Measurements from ENCODE around the gene TMEM114.

DNA sequence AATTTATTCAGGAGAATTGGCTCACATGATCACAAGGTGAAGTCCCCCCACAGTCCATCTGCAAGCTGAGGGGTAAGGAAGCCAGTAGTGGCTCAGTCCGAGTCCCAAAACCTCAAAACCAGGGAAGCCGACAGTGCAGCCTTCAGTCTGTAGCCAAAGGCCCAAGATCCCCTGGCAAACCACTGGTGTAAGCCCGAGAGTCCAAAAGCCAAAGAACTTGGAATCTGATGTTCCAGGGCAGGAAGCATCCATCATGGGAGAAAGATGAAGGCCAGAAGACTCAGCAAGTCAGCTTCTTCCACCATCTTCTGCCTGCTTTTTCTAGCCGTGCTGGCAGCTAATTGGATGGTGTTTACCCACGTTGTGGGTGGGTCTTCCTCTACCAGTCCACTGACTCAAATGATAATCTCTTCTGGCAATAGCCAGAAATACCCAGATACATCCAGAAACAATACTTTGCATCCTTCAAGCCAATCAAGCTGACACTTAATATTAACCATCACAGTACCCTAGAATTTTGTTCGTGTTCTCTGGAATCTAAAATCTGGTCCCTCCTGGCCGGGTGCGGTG, 40.4 kb downstream of the TMEM114 start:
- no peak for TF ChIP-seq EZH2 (IDR thresholded peaks at IDR 0.05; ENCODE audit: low read depth)
- TF ChIP-seq, protein P1, sequence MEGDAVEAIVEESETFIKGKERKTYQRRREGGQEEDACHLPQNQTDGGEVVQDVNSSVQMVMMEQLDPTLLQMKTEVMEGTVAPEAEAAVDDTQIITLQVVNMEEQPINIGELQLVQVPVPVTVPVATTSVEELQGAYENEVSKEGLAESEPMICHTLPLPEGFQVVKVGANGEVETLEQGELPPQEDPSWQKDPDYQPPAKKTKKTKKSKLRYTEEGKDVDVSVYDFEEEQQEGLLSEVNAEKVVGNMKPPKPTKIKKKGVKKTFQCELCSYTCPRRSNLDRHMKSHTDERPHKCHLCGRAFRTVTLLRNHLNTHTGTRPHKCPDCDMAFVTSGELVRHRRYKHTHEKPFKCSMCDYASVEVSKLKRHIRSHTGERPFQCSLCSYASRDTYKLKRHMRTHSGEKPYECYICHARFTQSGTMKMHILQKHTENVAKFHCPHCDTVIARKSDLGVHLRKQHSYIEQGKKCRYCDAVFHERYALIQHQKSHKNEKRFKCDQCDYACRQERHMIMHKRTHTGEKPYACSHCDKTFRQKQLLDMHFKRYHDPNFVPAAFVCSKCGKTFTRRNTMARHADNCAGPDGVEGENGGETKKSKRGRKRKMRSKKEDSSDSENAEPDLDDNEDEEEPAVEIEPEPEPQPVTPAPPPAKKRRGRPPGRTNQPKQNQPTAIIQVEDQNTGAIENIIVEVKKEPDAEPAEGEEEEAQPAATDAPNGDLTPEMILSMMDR (conservative IDR thresholded peaks at IDR 0.05): no peak
